Fibroblast of peridontal ligament (primary cell): ENCODE data around the gene SNAP29.
"Not testable (repeated sequence)": the region's sequence is repeated elsewhere in the genome, so short reads cannot be mapped to it uniquely, and the experiment has no call there.

Source experiments
- DNase-seq: peaks from one replicate; pipeline ENCODE4 v3.0.0-alpha.2; 2010; ENCODE audit errors: extremely low read depth

The SNAP29 gene

GRCh38 chr22:20930435-20930834, 71.6 kb downstream of the SNAP29 start:
- DNase-seq: not testable (repeated sequence)

- DNase-seq: no peak
These were observed 72.4 kb downstream of the SNAP29 start for GRCh38 chr22:20931126-20931654.

DNA sequence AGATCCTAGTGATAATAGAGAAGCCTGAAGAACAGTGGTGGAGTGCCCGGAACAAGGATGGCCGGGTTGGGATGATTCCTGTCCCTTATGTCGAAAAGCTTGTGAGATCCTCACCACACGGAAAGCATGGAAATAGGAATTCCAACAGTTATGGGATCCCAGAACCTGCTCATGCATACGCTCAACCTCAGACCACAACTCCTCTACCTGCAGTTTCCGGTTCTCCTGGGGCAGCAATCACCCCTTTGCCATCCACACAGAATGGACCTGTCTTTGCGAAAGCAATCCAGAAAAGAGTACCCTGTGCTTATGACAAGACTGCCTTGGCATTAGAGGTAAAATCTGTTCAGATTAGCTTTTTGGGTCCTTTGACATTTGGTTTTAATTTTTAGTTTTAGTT, 75.1 kb downstream of the SNAP29 start:
- no peak for DNase-seq

DNA sequence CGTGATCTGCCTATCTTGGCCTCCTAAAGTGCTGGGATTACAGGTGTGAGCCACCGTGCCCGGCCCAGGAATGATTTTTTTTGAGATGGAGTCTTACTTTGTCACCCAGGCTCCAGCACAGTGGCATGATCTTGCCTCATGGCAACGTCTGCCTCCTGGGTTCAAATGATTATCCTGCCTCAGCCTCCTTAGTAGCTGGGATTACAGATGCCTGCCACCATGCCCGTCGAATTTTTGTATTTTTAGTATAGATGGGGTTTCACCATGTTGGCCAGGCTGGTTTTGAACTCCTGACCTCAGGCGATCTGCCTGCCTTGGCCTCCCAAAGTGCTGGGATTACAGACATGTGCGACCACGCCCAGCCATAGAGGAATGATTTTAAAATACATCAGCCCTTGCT, 76.2 kb downstream of the SNAP29 start:
- not testable (repeated sequence) for DNase-seq

DNA sequence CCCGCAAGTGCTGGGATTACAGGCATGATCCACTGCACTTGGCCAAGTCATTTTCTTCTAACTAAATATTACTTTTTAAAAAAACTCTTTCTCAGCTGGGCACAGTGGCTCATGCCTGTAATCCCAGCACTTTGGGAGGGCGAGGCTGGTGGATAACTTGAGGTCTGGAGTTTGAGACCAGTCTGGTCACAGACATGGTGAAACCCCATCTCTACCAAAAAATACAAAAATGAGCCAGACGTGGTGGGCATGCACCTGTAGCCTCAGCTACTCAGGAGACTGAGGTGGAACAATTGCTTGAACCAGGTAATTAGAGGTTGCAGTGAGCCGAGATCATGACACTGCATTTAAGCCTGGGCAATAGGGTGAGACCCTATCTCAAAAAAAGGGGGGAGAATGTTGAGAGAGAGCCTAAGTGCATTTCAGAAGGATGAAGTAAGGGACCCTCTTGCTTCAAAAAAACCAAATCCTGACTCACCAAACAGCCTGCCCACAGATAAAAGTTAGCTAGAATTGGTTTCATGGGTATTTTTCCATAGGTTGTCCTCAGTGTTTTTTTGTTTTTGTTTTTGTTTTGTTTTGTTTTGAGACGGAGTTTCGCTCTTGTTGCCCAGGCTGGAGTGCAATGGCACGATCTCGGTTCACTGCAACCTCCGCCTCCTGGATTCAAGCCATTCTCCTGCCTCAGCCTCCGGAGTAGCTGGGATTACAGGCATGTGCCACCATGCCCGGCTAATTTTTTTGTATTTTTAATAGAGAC, 77.2 kb downstream of the SNAP29 start:
- not testable (repeated sequence) for DNase-seq

- DNase-seq: no peak
These were observed 78.4 kb downstream of the SNAP29 start for GRCh38 chr22:20937031-20937793.

- DNase-seq: no peak
These were observed 79.2 kb downstream of the SNAP29 start for GRCh38 chr22:20937794-20938671.

GRCh38 chr22:20939457-20940185, 80.8 kb downstream of the SNAP29 start:
- DNase-seq: not testable (repeated sequence)

DNA sequence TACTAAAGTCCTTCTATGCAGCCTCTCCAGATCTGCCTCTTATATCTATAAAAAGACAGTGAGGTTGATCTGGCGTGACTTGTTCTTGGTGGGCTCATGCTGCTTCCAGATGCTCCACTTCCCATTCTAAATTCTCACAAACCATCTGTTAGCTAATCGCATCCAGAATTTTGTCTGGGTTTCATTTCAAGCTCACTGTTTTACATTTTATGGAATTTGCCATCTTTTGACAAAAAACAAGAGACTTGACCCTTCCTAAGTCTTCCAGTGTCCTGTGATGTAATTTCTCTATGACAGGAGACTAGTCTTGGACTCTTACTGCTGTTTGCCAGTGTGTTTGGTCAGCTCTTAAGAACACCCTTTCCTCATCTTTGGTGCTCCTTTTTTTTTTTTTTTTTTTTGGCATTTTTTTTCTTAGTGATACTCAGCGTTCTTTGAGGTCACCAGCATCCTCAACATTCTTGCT, 81.4 kb downstream of the SNAP29 start:
- DNase-seq: peak; percentile 79
